ENCODE results near the gene AMBRA1.

AMBRA1 gene

GRCh38 chr11:46640036-46640788 is 46.4 kb upstream of the AMBRA1 start:
- Histone ChIP-seq H3K79me2 (ENCODE audit: insufficient read depth, low read depth) (no peaks in the 10 kb centered on the region), H2AFZ (ENCODE audit: low read depth) (no peak overlapping the region), H3K4me1 (ENCODE audit: low read depth, poor library complexity, severe bottlenecking) (peaks cover 8% of the 10 kb centered on the region), H3K27ac (no peak overlapping the region), H3K4me2 (no peak overlapping the region), H3K27me3 (ENCODE audit: insufficient read depth, low read depth) (no peaks in the 10 kb centered on the region), H3K9ac (no peak overlapping the region), H3K36me3 (ENCODE audit: insufficient read depth) (no peaks in the 10 kb centered on the region), H4K20me1 (ENCODE audit: insufficient read depth) (no peaks in the 10 kb centered on the region), H3K4me3 (IDR thresholded peaks at IDR 0.05; ENCODE audit: insufficient read depth, low read depth, low read length) (no peak overlapping the region)
- TF ChIP-seq CTCF (conservative IDR thresholded peaks at IDR 0.05; ENCODE audit: low read depth, low read length): no peak

- Histone ChIP-seq H3K4me3 (IDR thresholded peaks at IDR 0.05; ENCODE audit: insufficient read depth, low read depth, low read length) (no peak overlapping the region), H3K36me3 (ENCODE audit: insufficient read depth) (no peaks in the 10 kb centered on the region), H3K79me2 (ENCODE audit: insufficient read depth, low read depth) (no peaks in the 10 kb centered on the region), H3K27ac (no peak overlapping the region), H3K27me3 (ENCODE audit: insufficient read depth, low read depth) (no peaks in the 10 kb centered on the region), H2AFZ (ENCODE audit: low read depth) (no peak overlapping the region), H4K20me1 (ENCODE audit: insufficient read depth) (no peaks in the 10 kb centered on the region), H3K4me2 (no peak overlapping the region), H3K9ac (no peak overlapping the region), H3K4me1 (ENCODE audit: low read depth, poor library complexity, severe bottlenecking) (peaks cover 8% of the 10 kb centered on the region)
- no peak for TF ChIP-seq CTCF (conservative IDR thresholded peaks at IDR 0.05; ENCODE audit: low read depth, low read length)
Measured at GRCh38 chr11:46639197-46639839, 45.5 kb upstream of the AMBRA1 start.

GRCh38 chr11:46637546-46637945 is 43.7 kb upstream of the AMBRA1 start:
- Histone ChIP-seq H3K4me2 (no peak overlapping the region), H3K9ac (no peak overlapping the region), H3K4me1 (ENCODE audit: low read depth, poor library complexity, severe bottlenecking) (peaks cover 8% of the 10 kb centered on the region), H2AFZ (ENCODE audit: low read depth) (no peak overlapping the region), H4K20me1 (ENCODE audit: insufficient read depth) (no peaks in the 10 kb centered on the region), H3K4me3 (IDR thresholded peaks at IDR 0.05; ENCODE audit: insufficient read depth, low read depth, low read length) (no peak overlapping the region), H3K27me3 (ENCODE audit: insufficient read depth, low read depth) (no peaks in the 10 kb centered on the region), H3K36me3 (ENCODE audit: insufficient read depth) (no peaks in the 10 kb centered on the region), H3K79me2 (ENCODE audit: insufficient read depth, low read depth) (no peaks in the 10 kb centered on the region), H3K27ac (no peak overlapping the region)
- no peak for TF ChIP-seq CTCF (conservative IDR thresholded peaks at IDR 0.05; ENCODE audit: low read depth, low read length)

- no peak overlapping the region for H3K27ac ChIP-seq
- H3K4me2 ChIP-seq: no peak overlapping the region
- H3K27me3 ChIP-seq (ENCODE audit: insufficient read depth, low read depth): no peaks in the 10 kb centered on the region
- peaks cover 8% of the 10 kb centered on the region for H3K4me1 ChIP-seq (ENCODE audit: low read depth, poor library complexity, severe bottlenecking)
- no peak for TF ChIP-seq CTCF (conservative IDR thresholded peaks at IDR 0.05; ENCODE audit: low read depth, low read length)
- no peak overlapping the region for H2AFZ ChIP-seq (ENCODE audit: low read depth)
- no peak overlapping the region for H3K9ac ChIP-seq
- no peak overlapping the region for H3K4me3 ChIP-seq (IDR thresholded peaks at IDR 0.05; ENCODE audit: insufficient read depth, low read depth, low read length)
- 0 out of 2 replicates have a peak, but pooled peaks cover 5% of the 10 kb centered on the region for H3K36me3 ChIP-seq (ENCODE audit: insufficient read depth)
- H3K79me2 ChIP-seq (ENCODE audit: insufficient read depth, low read depth): no peaks in the 10 kb centered on the region
- H4K20me1 ChIP-seq (ENCODE audit: insufficient read depth): no peaks in the 10 kb centered on the region
Measured at GRCh38 chr11:46635557-46636139, 41.8 kb upstream of the AMBRA1 start.

Data from KMS-11 (cell line).